ENCODE data around the gene KRT13. TPM values are rescaled to one million over a fixed set of nuclear protein-coding genes. Genes with fewer than 3 reads are reported as not detected.
A peak's percentile ranks its signal among the peaks of the same experiment; 100 is the strongest.

Gene KRT13
- polyA plus RNA-seq, 1 donor (not counting 4 experiments of a cell fraction or from before 2014, with no cell fraction given) = 24.0 TPM

- no peaks in the 10 kb centered on the region for H3K27me3 ChIP-seq (ENCODE audit: control insufficient read depth, extremely low read depth, insufficient read depth, low read length)
- H3K27ac ChIP-seq (ENCODE audit: control insufficient read depth, insufficient read depth, low read length) = no peak within 1 kb of the TSS
- FAIRE-seq (no peak), DNase-seq (ENCODE audit: low read depth, low spot score) (no peak)
- H3K36me3 ChIP-seq (ENCODE audit: control insufficient read depth in 2 of 2, extremely low read depth in 1 of 2, insufficient read depth in 2 of 2, low read length in 2 of 2) = no peaks in the 10 kb centered on the region
- no peaks in the 10 kb centered on the region for H3K9me1 ChIP-seq (ENCODE audit: control insufficient read depth, extremely low read depth, insufficient read depth, low read length)
- dilution Hi-C loops (cut with MboI; ENCODE audit: extremely low pct_ligation_motif_present, low sequenced_read_pairs) = no loop called here
- H3K4me2 ChIP-seq (ENCODE audit: control insufficient read depth, extremely low read depth, insufficient read depth, low read depth, low read length) = no peak within 1 kb of the TSS
- no peaks in the 10 kb centered on the region for H4K20me1 ChIP-seq (ENCODE audit: control insufficient read depth, extremely low read depth, insufficient read depth, low read length)
- no peak within 1 kb of the TSS for H2AFZ ChIP-seq (ENCODE audit: control insufficient read depth, low read length)
- H3K4me3 ChIP-seq (ENCODE audit: control insufficient read depth in 2 of 3, extremely low read depth in 1 of 3, insufficient read depth in 2 of 3, low read depth in 1 of 3, low read length in 3 of 3) = no peak within 1 kb of the TSS
- H3K9me3 ChIP-seq (ENCODE audit: control insufficient read depth, low read depth, low read length) = peaks cover 3% of the 10 kb centered on the region
- H3K79me2 ChIP-seq (ENCODE audit: control insufficient read depth, insufficient read depth, low read length) = no peaks in the 10 kb centered on the region
- no peak within 1 kb of the TSS for H3K9ac ChIP-seq (ENCODE audit: control insufficient read depth, extremely low read depth, insufficient read depth, low read length)
- TF ChIP-seq CTCF (optimal IDR thresholded peaks at IDR 0.05 in 1 of 3, IDR thresholded peaks at IDR 0.05 in 1 of 3, conservative IDR thresholded peaks at IDR 0.05 in 1 of 3; ENCODE audit: extremely low read depth in 1 of 3, insufficient read depth in 2 of 3, low read length in 3 of 3) (no peak), EZH2 (IDR thresholded peaks at IDR 0.05; ENCODE audit: low read length) (no peak)
- peaks cover 16% of the 10 kb centered on the region for H3K4me1 ChIP-seq (ENCODE audit: control insufficient read depth, extremely low read depth, insufficient read depth, low read length)
Measured at GRCh38 chr17:41466988-41467387, 38.4 kb downstream of the KRT13 start, which contains the start of gene KRT32. Gene KRT32 (minus strand): TSS chr17:41467386. CDS start chr17:41467325, 61 bp downstream.

GRCh38 chr17:41464682-41465081 lies 40.7 kb downstream of the KRT13 start:
- peak; percentile 66 for DNase-seq (ENCODE audit: low read depth, low spot score)
- FAIRE-seq = peak; percentile 99
- TF ChIP-seq EZH2 (IDR thresholded peaks at IDR 0.05; ENCODE audit: low read length) (no peak), CTCF (optimal IDR thresholded peaks at IDR 0.05 in 1 of 3, IDR thresholded peaks at IDR 0.05 in 1 of 3, conservative IDR thresholded peaks at IDR 0.05 in 1 of 3; ENCODE audit: extremely low read depth in 1 of 3, insufficient read depth in 2 of 3, low read length in 3 of 3) (no peak)
- Histone ChIP-seq H3K4me1 (ENCODE audit: control insufficient read depth, extremely low read depth, insufficient read depth, low read length) (peaks cover 16% of the 10 kb centered on the region), H3K9me1 (ENCODE audit: control insufficient read depth, extremely low read depth, insufficient read depth, low read length) (no peaks in the 10 kb centered on the region), H3K27me3 (ENCODE audit: control insufficient read depth, extremely low read depth, insufficient read depth, low read length) (no peaks in the 10 kb centered on the region), H3K27ac (ENCODE audit: control insufficient read depth, insufficient read depth, low read length) (no peak overlapping the region), H4K20me1 (ENCODE audit: control insufficient read depth, extremely low read depth, insufficient read depth, low read length) (no peaks in the 10 kb centered on the region), H3K4me2 (ENCODE audit: control insufficient read depth, extremely low read depth, insufficient read depth, low read depth, low read length) (peak overlapping the region; percentile 23), H3K9me3 (ENCODE audit: control insufficient read depth, low read depth, low read length) (no peaks in the 10 kb centered on the region), H2AFZ (ENCODE audit: control insufficient read depth, low read length) (no peak overlapping the region), H3K9ac (ENCODE audit: control insufficient read depth, extremely low read depth, insufficient read depth, low read length) (no peak overlapping the region), H3K79me2 (ENCODE audit: control insufficient read depth, insufficient read depth, low read length) (no peaks in the 10 kb centered on the region), H3K36me3 (ENCODE audit: control insufficient read depth in 2 of 2, extremely low read depth in 1 of 2, insufficient read depth in 2 of 2, low read length in 2 of 2) (no peaks in the 10 kb centered on the region), H3K4me3 (ENCODE audit: control insufficient read depth in 2 of 3, extremely low read depth in 1 of 3, insufficient read depth in 2 of 3, low read depth in 1 of 3, low read length in 3 of 3) (peak overlapping the region in 1 of 3 experiments; percentile 35)
- dilution Hi-C loops (cut with MboI; ENCODE audit: extremely low pct_ligation_motif_present, low sequenced_read_pairs) = no loop called here
